Sigmoid colon (tissue), 4 donors: ENCODE results near the gene ROR1.

Source experiments
- EP300 ChIP-seq, 4 donors: sonication (generic); formaldehyde crosslinking; IDR thresholded peaks; one replicate each; pipeline ENCODE4 v1.6.1; 2017; ENCODE audit warnings: antibody characterized with exemption in 4 of 4
- POLR2A ChIP-seq, 2 donors: fragments of 450-650 bp; IDR thresholded peaks; one replicate each; pipeline ENCODE4 v1.6.1; 2016; ENCODE audit warnings: antibody characterized with exemption in 2 of 2, mild to moderate bottlenecking in 2 of 2, moderate library complexity in 2 of 2
- POLR2AphosphoS5 ChIP-seq, 4 donors: sonication (generic); formaldehyde crosslinking; IDR thresholded peaks; one replicate each; pipeline ENCODE4 v1.6.1; 2017; ENCODE audit warnings: antibody characterized with exemption in 4 of 4
- TF ChIP-seq, protein P1 (sequence below), 4 experiments: fragments of 450-650 bp in 3 of 4; fragments of 200-600 bp in 1 of 4; IDR thresholded peaks; one replicate each; pipeline ENCODE4 v1.5.1; 2016 to 2019; ENCODE audit warnings: antibody characterized with exemption in 4 of 4, mild to moderate bottlenecking in 3 of 4, moderate library complexity in 2 of 4

DNA sequence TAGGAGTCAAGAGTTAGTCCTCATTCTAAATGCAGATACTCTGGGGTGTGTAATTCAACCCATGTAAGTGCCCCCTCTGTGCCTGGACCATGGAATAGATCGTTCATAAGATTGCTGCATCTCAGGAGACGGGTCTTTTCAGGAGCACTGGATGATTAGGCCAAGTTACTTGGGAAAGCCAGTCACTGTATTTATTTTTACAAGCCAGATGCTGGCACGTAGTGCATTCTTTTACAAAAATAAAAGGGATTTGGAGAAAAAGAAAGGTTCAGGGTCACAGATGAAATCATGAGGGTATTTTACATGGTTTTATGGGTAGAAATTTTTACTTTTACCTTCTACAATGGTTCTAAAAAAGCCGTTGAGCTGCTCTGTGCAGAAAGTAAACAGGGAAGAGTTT lies 327.0 kb downstream of the ROR1 start:
- TF ChIP-seq POLR2A (IDR thresholded peaks at IDR 0.05) (no peak), EP300 (IDR thresholded peaks at IDR 0.05) (no peak), POLR2AphosphoS5 (IDR thresholded peaks at IDR 0.05) (no peak)
- TF ChIP-seq, protein P1, sequence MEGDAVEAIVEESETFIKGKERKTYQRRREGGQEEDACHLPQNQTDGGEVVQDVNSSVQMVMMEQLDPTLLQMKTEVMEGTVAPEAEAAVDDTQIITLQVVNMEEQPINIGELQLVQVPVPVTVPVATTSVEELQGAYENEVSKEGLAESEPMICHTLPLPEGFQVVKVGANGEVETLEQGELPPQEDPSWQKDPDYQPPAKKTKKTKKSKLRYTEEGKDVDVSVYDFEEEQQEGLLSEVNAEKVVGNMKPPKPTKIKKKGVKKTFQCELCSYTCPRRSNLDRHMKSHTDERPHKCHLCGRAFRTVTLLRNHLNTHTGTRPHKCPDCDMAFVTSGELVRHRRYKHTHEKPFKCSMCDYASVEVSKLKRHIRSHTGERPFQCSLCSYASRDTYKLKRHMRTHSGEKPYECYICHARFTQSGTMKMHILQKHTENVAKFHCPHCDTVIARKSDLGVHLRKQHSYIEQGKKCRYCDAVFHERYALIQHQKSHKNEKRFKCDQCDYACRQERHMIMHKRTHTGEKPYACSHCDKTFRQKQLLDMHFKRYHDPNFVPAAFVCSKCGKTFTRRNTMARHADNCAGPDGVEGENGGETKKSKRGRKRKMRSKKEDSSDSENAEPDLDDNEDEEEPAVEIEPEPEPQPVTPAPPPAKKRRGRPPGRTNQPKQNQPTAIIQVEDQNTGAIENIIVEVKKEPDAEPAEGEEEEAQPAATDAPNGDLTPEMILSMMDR (IDR thresholded peaks at IDR 0.05): no peak
